ENCODE measurements around the gene CTXN2.

- TF ChIP-seq POLR2AphosphoS2 (IDR thresholded peaks at IDR 0.05; ENCODE audit: low read depth, low read length) = no peak
- TF ChIP-seq, protein P1, sequence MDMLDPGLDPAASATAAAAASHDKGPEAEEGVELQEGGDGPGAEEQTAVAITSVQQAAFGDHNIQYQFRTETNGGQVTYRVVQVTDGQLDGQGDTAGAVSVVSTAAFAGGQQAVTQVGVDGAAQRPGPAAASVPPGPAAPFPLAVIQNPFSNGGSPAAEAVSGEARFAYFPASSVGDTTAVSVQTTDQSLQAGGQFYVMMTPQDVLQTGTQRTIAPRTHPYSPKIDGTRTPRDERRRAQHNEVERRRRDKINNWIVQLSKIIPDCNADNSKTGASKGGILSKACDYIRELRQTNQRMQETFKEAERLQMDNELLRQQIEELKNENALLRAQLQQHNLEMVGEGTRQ (IDR thresholded peaks at IDR 0.05; ENCODE audit: borderline replicate concordance, low read depth, low read length) = no peak
- TF ChIP-seq, protein P2, sequence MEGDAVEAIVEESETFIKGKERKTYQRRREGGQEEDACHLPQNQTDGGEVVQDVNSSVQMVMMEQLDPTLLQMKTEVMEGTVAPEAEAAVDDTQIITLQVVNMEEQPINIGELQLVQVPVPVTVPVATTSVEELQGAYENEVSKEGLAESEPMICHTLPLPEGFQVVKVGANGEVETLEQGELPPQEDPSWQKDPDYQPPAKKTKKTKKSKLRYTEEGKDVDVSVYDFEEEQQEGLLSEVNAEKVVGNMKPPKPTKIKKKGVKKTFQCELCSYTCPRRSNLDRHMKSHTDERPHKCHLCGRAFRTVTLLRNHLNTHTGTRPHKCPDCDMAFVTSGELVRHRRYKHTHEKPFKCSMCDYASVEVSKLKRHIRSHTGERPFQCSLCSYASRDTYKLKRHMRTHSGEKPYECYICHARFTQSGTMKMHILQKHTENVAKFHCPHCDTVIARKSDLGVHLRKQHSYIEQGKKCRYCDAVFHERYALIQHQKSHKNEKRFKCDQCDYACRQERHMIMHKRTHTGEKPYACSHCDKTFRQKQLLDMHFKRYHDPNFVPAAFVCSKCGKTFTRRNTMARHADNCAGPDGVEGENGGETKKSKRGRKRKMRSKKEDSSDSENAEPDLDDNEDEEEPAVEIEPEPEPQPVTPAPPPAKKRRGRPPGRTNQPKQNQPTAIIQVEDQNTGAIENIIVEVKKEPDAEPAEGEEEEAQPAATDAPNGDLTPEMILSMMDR (IDR thresholded peaks at IDR 0.05 in 2 of 3, conservative IDR thresholded peaks at IDR 0.05 in 1 of 3; ENCODE audit: control insufficient read depth in 2 of 3, extremely low read depth in 1 of 3, insufficient read depth in 1 of 3, low read depth in 3 of 3, low read length in 3 of 3) = no peak
- no peak for TF ChIP-seq POLR2AphosphoS5 (IDR thresholded peaks at IDR 0.05; ENCODE audit: low read length)
- no peak for TF ChIP-seq EGR1 (IDR thresholded peaks at IDR 0.05; ENCODE audit: borderline replicate concordance in 1 of 2, low read depth in 2 of 2, low read length in 2 of 2)
- no peak for TF ChIP-seq SREBF2 (IDR thresholded peaks at IDR 0.05; ENCODE audit: low read length)
- no peak for TF ChIP-seq MYB (IDR thresholded peaks at IDR 0.05; ENCODE audit: borderline replicate concordance, low read depth, low read length)
- no peak for TF ChIP-seq CREB1 (IDR thresholded peaks at IDR 0.05; ENCODE audit: low read depth)
- TF ChIP-seq MYC (IDR thresholded peaks at IDR 0.05; ENCODE audit: insufficient read depth, insufficient read length, insufficient replicate concordance, low read length, severe bottlenecking) = no peak
- TF ChIP-seq NFIC (IDR thresholded peaks at IDR 0.05; ENCODE audit: low read depth, low read length) = no peak
These were observed 15.4 kb upstream of the CTXN2 start for GRCh38 chr15:48176112-48176511.
